Measurements from ENCODE around the gene VWA7.
A peak's percentile ranks its signal among the peaks of the same experiment; 100 is the strongest.
"Not testable (repeated sequence)": the region's sequence is repeated elsewhere in the genome, so short reads cannot be mapped to it uniquely, and the experiment has no call there.

Gene VWA7, protein sequence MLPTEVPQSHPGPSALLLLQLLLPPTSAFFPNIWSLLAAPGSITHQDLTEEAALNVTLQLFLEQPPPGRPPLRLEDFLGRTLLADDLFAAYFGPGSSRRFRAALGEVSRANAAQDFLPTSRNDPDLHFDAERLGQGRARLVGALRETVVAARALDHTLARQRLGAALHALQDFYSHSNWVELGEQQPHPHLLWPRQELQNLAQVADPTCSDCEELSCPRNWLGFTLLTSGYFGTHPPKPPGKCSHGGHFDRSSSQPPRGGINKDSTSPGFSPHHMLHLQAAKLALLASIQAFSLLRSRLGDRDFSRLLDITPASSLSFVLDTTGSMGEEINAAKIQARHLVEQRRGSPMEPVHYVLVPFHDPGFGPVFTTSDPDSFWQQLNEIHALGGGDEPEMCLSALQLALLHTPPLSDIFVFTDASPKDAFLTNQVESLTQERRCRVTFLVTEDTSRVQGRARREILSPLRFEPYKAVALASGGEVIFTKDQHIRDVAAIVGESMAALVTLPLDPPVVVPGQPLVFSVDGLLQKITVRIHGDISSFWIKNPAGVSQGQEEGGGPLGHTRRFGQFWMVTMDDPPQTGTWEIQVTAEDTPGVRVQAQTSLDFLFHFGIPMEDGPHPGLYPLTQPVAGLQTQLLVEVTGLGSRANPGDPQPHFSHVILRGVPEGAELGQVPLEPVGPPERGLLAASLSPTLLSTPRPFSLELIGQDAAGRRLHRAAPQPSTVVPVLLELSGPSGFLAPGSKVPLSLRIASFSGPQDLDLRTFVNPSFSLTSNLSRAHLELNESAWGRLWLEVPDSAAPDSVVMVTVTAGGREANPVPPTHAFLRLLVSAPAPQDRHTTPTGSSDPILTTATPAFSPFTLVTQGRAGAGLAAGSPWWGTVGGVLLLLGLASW

DNA sequence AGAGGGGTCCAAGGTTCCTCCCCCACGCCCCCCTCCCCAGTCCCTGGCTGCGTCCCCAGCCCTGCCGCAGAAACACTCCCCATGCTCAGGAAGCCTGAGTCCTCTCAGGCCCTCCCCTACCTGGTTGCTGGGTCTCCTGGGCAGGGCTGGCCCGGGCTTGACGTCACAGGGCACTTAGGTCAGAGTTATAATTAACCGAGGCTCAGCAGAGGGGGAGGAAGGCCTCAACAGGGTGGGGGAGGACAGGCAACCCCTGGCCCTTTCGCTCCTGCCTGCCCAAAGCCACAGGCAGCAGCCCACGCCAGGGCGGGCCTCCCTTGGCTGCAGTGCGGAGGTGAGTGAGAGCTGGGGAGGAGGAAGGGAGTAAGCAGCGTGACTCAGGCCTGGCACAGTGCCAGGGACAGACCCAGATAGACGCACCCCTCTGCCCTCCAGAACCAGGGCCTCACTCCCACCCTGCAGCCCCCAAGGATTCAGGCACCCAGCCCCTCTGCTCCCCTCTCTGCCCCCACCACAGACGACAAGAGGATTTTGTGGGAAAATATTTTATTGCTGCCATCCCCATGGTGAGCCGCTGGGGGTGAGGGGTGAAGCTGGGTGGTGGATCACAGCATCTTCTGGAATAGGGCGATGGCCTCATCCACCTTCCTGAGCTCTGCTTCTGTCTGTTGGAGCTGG lies at the start of gene VWA7:
TSS of gene VWA7 (minus strand) at position 340 of the 678 bp plus-strand sequence. CDS start 549 bp downstream, outside the sequence.
- DNase-seq, result peak in 1 of 2 experiments; percentile 9

DNA sequence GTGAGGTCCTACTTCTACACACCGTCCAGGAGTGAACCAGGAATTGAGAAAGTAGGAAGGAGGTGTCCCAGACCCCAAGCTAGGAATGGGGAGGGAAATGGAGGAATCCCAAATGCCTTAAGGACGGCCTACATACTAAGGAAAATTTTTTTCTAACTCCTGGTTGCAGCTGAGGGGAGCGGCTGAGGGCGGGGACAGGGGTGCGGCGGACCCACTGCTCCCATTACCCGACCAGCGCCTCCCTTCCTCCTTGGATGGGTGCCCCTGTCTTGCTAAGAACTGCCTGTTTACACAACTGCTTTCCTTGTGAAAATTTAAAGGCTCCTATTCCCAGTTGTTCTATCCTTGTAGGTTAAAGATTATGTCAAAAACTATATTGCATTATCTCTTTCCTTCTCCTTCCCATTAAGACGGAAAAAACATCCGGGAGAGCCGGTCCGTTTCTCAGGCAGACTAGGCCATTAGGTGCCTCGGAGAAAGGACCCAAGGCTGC lies 49.7 kb upstream of the VWA7 start:
- DNase-seq, result no peak

DNA sequence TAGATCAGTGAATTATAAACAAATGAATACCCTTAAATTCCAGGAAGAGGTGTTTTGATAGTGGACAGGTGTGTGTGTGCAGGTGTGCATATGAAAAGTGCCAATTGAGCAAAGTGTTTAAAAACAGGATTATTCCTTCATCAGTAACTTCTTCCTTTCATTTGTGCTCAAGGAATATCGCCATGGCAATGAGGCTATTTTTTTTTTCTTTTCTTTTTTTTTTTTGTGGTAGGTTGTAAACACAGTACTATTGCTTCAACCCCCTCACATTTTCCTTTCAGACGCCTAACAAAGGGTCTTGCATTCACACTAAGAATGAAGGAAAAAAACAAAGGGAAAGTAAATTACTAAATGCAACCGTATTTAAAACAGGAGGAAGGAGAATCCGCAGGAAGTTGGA lies 48.4 kb upstream of the VWA7 start:
- no peak for DNase-seq

DNA sequence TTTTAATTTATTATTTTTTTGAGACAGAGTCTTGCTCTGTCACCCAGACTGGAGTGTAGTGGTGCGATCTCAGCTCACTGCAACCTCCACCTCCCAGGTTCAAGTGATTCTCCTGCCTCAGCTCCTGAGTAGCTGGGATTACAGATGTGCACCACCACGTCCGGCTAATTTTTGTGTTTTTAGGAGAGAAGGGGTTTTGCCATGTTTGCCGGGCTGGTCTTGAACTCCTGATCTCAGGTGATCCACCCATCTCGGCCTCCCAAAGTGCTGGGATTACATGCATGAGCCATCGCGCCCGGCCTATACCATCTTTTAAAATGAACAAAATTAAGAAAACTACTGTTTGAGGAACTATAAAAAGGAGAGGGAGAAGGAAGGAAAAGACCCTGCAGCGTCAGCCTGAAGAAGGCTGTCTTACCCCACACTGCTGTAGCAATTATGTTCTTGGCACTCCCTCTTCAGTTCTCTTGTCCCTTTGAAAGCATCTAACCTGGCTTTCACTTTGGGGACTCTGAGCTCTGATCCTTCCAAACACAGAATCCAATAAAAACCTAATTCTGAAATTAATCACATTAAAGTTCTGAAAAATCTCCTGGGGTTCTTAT lies 46.6 kb upstream of the VWA7 start:
- not testable (repeated sequence) for DNase-seq

DNA sequence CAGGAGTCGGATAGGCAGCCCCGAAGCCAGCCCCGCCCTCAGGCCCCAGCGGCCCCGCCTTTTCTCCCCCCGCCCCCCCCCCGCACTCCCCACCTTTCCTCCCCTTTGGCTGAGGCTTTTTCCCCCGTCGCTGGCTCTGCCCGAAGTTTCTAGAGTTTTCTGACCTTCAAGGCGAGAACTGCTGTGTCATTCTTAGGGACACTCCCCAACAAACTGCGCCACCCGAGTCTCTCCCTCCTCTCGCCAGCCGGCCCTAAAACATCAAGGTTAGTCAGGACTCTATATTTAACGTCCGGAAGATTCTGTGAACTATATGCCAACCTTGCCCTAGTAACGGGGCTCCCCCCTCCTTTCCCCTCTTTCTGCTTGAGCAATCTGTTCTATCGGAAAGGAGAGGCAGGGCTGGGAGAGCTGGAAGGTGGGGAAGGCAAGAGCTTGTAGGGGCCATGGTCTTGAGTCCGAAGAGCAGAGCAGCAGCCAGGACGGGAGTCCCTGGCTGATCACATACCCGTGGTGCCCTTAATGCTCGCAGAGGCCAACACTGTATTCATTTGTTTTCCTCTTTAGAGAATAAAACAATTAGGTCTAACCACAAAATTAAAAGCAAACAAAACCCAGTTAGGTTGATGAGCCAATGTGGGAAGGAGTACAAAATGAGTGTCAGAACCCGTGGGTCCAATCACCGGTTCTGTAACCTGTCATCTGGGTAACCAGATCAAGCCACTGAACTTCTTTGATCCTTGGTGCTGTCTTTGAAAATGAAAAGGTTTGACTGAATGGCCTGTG lies 45.1 kb upstream of the VWA7 start:
- peak; percentile 88 to 93 for DNase-seq

DNA sequence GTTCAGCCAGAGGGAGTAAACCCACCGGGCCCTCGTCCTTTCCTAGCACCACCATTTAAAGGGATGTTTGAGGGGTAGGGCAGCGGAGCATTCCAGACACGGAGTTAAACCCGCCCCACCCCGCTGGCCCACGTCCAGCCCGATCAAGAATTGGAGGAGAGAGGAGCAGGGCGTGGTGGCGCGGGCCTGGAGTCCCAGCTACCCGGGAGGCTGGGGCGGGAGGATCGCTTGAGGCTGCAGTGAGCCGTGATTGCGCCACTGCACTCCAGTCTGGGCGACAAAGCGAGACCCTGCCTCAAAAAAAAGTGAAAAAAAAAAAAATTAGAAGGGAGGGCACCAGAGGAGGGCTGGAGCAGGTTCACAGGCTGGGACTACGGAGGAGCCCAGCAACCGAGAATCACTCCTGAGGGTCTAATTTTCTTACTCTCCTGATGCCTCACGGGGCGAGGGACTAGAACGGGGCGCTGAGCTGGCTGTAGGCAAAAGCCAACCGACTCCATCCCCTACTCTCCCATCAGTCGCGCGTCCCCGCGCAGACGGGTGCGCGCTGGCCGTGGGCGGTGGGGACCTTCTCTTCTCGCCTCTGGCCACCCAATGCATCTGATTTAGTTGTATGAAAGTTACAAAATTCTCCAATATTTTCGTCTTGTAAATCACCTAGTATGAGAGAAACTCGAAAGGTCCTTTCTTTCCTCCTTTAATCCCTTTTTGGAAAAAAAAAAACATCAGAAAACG lies 44.3 kb upstream of the VWA7 start:
- DNase-seq, result peak in 1 of 2 experiments; percentile 77

DNA sequence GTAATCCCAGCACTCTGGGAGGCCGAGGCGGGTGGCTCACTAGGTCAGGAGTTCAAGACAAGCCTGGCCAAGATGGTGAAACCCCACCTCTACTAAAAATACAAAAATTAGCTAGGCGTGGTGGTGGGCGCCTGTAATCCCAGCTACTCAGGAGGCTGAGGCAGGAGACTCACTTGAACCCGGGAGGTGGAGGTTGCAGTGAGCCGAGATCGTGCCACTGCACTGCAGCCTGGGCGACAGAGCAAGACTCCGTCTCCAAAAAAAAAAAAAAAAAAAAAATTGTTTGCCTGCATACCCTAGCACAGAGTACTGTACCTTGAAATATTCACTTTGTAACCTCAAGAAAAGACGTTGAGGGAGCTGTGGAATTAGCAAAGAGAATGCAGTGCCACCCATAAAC lies 43.3 kb upstream of the VWA7 start:
- not testable (repeated sequence) for DNase-seq

DNA sequence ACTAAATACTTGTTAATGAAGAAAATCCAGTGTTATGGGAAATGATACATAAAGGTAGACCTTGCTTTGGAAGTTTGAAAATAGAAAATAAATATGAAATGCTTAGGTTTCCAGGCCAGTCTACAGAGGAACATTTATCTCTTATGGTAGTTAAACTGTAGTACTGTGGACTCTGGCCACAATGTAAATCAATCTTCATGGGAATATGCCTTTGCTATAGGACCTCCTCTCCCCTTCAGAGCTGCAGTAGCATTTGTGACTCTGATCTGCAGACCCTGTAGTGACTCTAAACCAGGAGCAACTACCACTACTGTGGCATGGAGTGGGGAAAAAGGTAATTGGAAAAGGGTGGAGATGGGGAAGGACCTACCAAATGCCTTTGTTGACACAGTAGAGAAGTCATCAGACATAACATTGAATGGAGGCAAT lies 42.8 kb upstream of the VWA7 start:
- DNase-seq, result no peak

DNA sequence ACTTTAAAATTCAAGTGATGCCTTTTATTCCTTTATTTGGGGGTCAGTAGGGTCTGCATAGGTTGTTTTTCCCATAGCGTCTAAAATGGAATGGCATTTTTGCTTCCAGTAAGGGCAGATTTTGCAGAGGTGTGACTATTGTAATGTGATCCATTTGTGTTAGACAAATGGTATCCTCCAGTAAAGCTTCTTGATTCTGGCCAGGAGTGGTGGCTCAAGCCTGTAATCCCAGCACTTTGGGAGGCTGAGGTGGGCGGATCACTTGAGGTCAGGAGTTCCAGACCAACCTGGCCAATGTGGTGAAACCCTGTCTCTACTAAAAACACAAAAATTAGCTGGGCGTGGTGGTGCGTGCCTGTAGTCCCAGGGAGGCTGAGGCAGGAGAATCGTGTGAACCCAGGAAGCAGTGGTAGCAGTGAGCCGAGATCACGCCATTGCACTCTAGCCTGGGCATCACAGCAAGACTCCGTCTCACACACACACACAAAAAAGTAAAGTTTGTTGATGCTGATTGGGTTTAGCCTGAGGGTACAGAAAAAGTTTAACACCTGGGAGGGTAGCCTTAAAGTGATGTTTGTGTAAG lies 40.9 kb upstream of the VWA7 start:
- DNase-seq, result not testable (repeated sequence)

DNA sequence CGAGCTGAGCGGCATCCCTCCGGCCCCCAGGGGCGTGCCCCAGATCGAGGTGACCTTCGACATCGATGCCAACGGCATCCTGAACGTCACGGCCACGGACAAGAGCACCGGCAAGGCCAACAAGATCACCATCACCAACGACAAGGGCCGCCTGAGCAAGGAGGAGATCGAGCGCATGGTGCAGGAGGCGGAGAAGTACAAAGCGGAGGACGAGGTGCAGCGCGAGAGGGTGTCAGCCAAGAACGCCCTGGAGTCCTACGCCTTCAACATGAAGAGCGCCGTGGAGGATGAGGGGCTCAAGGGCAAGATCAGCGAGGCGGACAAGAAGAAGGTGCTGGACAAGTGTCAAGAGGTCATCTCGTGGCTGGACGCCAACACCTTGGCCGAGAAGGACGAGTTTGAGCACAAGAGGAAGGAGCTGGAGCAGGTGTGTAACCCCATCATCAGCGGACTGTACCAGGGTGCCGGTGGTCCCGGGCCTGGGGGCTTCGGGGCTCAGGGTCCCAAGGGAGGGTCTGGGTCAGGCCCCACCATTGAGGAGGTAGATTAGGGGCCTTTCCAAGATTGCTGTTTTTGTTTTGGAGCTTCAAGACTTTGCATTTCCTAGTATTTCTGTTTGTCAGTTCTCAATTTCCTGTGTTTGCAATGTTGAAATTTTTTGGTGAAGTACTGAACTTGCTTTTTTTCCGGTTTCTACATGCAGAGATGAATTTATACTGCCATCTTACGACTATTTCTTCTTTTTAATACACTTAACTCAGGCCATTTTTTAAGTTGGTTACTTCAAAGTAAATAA lies 40.2 kb upstream of the VWA7 start:
- peak; percentile 85 to 86 for DNase-seq

DNA sequence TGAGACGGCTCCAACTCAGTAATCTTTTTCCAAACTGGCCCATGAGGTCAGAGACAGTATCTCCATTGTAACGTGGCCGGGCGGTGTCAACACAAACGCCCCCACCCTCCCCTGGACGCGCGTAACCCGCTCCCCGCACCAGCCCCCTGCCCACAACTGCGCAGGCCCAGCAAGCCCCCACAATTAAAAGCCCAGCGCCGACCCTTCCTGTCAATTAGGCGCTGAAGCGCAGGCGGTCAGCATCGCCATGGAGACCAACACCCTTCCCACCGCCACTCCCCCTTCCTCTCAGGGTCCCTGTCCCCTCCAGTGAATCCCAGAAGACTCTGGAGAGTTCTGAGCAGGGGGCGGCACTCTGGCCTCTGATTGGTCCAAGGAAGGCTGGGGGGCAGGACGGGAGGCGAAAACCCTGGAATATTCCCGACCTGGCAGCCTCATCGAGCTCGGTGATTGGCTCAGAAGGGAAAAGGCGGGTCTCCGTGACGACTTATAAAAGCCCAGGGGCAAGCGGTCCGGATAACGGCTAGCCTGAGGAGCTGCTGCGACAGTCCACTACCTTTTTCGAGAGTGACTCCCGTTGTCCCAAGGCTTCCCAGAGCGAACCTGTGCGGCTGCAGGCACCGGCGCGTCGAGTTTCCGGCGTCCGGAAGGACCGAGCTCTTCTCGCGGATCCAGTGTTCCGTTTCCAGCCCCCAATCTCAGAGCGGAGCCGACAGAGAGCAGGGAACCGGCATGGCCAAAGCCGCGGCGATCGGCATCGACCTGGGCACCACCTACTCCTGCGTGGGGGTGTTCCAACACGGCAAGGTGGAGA lies 38.1 kb upstream of the VWA7 start, which contains the start of the genes HSPA1A and HSPA1L:
TSS of gene HSPA1A (plus strand) at position 519 of the 814 bp plus-strand sequence. CDS start at position 733, 214 bp downstream.
TSS of gene HSPA1L (minus strand) at position 259 of the 814 bp plus-strand sequence. CDS start 3,311 bp downstream, outside the sequence.
- no peak for DNase-seq

DNA sequence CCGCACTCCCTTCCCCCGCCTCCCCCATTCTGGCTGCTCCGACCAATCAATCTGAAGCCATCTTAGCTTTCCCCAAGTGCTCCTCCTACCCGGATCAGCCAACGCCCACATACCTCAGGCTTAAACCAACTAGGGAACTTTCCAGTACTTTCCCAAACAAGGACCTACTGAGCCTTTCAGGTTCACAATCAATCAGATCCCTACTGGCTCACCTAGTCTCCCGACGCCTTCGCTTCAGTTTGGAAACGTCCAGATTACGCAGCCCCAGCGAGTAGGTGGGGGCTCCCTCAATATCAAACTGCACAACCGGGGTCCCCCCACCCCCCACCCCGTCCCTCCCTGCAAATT lies 37.5 kb upstream of the VWA7 start:
- DNase-seq, result no peak

DNA sequence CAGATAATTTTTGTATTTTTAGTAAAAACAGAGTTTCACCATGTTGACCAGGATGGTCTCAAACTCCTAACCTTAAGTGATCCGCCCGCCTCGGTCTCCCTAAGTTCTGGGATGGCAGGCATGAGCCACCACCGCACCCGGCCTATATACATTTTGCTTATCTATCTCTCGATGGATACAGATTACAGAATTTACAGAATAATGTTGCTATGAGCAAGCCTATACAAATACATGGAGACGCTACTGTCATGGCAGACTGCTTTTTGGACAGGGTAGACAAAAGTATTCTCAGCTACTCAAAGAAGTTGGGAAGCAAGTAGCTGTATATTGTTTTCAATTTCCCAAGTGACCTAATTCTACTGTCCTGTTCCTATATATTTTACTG lies 36.3 kb upstream of the VWA7 start:
- no peak for DNase-seq

DNA sequence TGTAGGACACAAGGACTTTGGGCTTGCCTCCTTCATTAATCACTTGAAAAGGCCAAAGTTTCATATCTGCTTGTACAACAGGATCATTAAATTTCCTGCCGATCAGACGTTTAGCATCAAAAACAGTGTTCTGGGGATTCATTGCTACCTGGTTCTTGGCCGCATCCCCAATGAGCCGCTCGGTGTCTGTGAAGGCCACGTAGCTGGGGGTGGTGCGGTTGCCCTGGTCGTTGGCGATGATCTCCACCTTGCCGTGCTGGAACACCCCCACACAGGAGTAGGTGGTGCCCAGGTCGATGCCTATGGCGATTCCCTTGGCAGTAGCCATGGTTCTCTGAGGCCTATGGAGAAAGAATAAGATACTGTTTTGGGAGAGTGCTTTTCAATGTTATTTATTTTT lies 34.5 kb upstream of the VWA7 start:
- DNase-seq, result no peak

DNA sequence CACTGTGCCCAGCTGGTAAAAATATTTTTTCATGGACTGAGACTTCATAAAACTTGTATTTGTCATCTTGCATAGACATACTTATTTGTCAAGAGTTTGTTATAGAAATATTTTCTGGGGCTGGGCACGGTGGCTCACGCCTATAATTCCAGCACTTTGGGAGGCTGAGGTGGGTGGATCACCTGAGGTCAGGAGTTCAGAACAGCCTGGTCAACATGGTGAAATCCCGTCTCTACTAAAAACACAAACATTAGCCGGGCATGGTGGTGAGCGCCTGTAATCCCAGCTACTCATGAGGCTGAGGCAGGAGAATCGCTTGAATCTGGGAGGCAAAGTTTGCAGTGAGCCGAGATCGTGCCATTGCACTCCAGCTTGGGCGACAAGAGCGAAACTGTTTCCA lies 31.5 kb upstream of the VWA7 start:
- DNase-seq, result not testable (repeated sequence)

DNA sequence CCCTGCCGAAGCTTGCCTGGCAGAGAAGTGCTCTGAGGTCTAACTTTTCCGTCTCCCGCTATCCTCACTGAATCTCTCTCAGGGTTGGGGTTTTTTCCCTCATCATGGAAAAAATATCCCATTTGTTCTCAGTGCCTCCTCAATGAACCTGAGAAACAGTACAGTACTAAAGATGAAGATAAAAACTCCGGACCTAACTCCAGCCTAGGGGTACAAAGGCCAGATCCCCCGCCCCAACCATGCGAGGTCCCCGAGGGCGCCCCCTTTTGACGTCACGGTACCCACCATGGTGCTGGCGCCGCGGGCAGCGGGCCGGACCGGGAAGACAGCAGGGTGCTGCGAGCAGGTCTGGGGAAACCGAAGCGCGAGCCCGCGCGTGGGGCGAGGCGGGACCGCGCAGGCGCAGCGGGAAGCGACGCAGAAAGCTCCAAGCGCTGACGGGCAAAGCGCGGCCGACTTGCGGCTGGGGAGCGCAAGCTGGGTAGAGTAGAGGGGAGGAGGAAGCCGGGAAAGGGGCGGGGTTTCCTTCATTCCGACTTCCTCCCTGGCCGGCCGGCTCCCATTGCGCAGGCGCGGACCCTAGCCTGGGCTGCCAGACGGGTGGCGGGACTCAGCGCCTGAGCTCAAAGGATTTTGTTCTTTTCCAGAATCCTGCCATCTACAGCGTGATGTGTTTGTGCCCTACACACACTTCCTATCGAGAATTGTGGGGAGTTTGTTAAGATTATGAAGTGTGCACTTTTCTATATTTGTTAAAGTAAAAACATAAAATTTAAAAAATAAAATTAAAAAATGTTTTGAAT lies 29.5 kb upstream of the VWA7 start, which contains the start of gene LSM2:
TSS of gene LSM2 (minus strand) at position 497 of the 803 bp plus-strand sequence. CDS start at position 288, 209 bp downstream.
- DNase-seq, result peak; percentile 98

DNA sequence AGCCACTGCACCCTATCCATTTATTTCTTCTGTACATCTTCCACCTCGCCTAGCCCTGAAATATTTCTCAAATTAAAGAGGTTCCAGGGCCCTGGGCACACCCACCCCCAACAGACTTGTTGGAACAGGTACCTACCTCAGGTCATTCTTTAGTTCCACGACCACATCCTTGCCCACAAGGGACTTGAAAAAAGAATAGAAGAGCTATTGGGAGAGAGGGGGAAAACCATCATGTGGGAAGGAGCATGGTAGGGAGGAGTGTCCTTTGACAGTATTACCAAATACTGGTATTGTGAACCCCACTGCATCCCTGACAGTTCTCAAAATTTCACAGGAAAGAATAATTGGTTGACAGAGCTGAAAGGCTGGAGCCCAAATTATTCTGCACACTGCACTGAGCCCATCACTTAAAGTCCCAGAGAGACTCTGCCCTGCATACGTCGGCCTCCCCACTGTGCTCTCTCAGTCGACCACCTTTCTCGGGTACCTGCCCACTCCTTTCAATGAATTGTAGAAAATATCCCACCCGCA lies 28.9 kb upstream of the VWA7 start:
- no peak for DNase-seq
